GM21528 (cell line): Measurements from ENCODE around the gene PRM1.

Experiments used
- ATAC-seq: cut with Tn5 transposase; IDR thresholded peaks from one replicate; pipeline ENCODE4 v1.9.1; 2021; ENCODE audit warnings: mild to moderate bottlenecking, moderate library complexity; ENCODE audit not compliant: unreplicated experiment, low FRiP score

Gene PRM1

DNA sequence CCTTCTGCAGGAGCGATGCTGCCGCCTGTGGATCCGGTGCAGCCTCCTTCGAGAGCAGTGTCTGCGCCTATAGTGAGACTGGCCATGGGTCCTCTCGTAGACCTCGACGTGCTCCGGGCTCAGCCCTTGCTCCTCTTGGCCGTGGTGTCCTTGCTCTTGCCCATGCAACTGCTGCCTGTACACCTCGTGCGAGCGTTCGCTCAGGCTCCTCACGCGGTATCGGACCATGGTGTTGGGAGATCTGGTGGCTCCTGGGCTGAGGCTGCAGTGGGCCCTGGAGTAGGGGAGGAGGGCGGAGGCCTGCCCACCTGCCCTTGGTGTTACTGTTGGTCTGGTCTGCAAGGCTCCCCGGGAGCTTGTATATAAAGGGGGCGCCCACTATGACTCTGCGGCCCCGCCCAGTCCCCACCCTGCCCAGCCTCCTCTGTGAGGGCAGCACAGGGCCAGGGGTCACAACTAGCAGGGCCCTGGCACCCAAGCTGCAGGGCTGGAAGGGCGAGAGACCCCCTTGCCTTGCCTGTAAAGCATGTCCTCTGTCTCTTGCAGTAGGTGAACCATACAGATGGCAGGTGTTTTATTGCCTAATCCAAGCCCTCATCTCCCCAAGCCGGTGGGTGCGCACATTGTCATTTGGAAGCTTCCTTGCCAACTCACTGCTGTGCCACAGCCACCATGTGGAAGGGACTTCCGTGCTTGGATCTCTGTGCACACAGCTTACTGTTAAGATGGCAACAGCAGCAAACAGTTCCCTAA lies 4.8 kb downstream of the PRM1 start, which contains the start of gene PRM2:
Gene PRM2 (minus strand): TSS at position 338 of the 753 bp plus-strand sequence. CDS start 110 bp downstream, at position 228.
- no peak for ATAC-seq

DNA sequence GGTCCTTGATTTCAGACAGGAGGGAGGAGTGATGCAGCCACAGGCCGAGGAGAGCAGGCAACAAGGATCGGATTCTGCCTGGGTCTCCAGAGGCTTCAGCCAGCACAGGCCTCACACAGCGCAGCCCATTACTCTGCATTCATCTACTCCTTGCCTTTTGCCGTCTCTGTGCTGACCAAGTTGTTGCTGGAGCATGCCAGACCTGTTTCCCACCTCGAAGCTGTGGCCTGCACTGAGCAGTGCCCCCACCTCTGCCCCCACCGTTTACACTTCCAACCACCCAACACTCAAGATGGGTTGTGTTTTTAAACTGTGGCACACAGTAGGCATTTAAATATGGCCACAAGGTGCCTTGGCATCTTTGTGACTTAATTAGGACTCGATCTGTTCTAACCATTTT lies 6.2 kb downstream of the PRM1 start:
- no peak for ATAC-seq

DNA sequence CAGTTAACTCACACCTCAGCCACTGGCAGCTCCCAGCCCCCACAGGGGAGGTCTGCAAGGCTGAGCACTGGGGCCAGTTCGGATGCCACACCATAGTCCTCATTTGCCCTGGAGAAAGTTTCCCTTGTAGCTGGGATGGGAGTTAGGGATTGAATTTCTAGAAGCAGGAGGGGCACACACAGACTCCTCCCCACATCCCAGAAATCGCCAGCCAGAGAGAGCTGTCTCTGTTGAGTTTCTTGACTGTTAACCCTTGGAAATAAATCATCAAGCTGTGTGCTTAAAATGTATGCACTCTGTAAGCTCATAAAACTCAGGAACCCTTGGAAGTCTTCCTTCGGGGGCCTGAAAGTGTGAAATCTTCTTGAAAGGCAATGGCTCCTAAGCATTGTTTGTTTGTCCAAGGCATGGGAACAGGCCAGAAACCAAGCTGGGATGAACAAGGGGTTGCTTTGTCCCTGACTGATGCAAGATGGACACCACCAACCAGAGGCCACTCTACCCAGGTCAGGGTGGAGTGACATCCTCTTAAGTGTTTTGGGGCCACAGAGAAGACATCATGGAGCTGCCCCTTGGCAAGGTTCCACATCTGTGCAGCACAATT lies 7.3 kb downstream of the PRM1 start:
- ATAC-seq, result no peak

DNA sequence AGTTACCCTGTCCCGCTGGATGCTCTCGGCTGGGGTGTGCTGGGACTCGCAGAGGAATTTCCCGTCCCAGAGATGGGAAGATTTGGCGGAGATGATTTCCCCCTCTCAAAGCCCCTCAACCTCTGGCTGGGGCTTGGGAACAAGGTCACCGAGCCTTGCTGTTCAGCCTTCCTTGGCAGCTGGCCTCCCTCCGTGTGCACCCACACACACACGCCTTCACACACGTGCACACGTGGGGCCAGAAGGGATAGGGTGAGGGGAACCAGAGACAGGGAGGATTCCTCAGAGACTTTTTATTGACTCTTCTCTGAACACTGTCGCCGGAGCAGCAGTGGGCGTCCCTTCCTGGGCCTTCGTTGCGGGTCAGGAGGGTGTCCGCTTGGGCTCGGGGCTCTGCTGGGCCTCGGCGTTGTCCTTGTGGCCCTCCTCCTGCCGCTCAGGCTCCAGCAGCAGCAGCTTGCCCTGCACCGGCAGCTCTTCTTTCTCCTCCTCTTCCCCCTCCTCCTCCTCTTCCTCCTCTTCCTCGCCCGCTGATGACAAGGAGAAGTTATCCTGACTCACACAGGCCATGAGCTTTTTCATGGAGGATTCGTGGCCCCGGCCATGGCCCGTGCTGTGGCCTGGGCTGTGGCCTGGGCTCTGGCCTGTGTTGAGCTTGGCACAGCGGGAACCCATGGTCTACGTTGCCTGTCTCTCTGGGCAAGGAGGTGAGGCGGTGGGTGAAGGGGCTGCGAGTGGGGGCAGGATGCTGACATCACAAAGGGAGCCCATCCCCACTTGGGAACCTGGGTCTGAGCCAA lies 8.0 kb downstream of the PRM1 start, which contains the start of gene PRM3:
Gene PRM3 (minus strand): TSS at position 709 of the 800 bp plus-strand sequence. CDS start 34 bp downstream, at position 675.
- ATAC-seq, result no peak

DNA sequence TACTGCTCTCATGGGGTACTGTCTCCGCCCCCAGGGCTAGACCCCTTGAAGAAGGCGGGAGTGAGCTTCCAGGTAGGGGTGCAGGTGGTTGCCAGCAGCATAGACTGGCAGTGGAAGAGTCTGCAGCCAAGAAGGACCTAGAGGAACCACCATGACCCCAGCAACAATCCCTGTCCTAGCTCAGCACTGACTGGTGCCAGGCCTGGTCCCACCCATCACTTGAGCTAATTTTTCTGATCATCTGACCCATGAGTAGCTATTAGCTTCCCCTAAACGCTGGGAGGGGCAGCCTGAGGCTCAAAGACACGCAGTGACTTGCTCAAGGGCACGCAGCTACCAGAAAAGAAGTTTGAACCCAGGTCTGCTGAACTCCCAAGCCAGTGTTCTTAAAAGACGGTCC lies 8.6 kb downstream of the PRM1 start:
- no peak for ATAC-seq

DNA sequence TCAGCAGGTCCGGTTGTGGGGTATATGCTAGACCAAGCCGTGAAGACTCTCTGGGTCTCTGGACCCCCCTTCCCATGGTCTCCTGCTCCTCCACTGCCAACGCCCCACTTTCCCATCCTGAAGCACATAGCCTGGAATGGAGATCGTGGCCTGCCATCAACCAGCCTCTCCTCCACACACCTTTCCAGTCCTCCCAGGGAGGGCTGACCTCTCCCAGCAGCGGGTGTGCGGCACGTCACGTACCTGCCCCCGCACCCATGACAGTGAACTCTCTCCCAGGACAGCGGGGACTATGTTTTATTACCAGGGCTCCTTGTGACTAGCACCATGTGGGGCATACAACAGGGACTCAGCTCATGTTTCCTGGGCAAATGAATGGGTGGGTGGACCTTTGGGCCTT lies 9.5 kb downstream of the PRM1 start:
- no peak for ATAC-seq

DNA sequence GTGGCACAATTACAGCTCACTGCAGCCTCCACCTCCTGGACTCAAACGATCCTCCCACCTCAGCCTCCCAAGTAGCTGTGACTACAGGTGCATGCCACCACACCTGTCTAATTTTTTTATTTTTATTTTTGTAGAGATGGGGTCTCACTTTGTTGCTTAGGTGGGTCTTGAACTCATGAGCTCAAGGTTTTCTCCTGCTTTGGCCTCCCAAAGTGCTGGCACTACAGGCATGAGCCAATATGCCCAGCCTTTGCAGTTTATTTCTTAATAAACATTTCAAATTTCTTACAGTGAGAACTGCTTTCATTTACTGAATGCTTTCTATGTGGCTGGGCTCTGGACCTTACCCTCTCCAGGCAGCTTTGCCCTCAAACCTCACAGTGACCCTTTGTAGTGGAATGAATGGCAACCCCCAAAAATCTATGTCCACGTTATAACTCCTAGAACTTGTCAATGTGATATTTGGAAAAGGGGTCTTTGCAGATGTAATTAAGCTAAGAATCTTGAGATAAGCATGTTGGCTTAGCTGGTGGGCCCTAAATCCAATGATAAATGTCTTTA lies 10.4 kb downstream of the PRM1 start:
- no peak for ATAC-seq

DNA sequence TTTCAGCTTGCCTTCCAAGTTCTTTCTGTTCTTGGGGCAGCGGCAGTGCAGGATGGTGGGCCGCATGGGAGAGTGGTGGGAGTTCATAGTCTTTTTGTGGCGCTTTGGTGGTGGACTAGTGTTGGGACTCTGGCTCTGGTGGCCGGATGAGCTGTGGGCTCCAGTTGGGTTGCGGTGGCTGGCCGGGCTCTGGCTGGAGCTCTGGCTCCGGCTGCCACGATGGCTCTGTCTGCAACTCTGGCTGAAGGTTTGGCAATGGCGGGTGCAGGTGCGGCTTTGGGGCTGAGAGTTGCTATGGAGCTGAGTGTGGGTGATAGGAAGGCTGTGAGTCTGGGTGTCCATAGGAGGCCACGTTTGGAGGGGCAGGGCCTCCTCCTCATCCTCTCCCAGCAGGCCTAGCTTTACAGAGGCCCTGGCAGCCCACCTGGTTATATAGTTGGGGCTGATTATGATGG lies 12.2 kb downstream of the PRM1 start, which contains the start of gene TNP2:
Gene TNP2 (minus strand): TSS at position 405 of the 455 bp plus-strand sequence. CDS start 63 bp downstream, at position 342.
- no peak for ATAC-seq

DNA sequence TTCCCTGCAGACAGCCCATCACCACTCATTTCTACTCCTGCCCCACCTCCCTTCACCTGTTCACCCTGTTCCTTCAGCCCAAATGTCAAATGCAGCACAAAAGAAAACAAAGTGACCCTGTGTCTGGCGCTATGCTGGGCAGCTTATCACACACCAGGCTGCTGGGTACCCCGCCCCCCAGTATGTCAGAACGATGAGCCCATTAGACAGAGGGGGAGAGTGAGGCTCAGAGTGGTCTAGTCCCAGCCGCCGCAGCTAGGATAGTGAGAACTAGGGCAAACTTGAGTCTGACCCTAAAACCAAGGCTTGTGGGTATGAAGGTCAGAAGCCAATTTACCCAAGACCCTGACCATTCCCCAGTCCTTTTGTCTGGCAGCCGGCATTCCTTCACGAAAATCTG lies 16.0 kb downstream of the PRM1 start:
- ATAC-seq, result no peak

DNA sequence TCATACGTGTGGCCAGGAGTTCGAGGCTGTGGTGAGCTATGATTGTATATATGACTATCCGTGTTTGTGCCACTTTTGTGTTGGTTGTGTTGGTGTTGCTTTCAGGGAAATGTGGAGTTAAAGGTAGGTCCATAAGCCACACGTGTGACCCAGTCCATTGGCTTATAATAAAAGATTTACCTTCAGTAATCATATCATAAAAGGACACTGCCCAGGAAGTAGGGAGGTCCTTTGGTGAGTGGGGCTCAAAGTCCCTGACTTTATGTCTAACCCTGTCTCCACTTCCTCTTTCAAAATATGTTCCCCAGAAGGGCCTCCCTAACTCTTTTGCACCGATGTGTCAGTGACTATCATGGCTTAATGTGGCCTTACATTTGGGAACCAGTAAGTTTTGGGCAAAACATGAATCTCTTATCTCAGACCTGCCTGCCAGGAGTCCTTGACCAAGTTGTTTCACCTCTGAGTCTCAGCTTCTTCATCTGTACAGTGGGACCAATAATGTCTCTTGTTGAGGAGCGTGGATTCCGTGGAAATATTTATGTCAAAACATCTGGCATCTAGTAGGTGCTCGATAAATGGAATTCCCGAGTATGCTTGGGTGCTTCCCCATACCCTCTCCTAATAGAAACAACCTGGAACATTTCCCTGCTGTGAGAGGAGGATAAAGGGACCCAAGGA lies 16.8 kb downstream of the PRM1 start:
- no peak for ATAC-seq

DNA sequence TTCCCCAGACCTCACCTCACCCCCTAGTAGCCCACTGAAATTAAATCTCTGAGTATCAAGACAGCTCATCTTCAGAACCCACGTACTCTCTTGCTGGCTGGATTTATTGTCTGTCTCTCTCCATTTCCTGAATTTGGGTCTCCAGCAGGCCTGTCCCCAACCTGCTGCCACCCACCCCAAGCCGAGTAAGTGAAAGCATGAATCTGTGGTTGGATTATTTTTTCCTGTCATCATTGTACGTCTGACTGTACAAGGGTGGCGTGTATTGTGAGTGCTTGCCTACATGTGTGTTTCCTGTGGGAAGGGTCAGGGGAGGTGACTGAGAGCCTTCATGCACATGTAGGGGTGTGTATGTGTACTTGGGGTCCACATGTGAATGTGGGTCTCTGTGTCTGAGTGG lies 17.4 kb downstream of the PRM1 start:
- no peak for ATAC-seq

DNA sequence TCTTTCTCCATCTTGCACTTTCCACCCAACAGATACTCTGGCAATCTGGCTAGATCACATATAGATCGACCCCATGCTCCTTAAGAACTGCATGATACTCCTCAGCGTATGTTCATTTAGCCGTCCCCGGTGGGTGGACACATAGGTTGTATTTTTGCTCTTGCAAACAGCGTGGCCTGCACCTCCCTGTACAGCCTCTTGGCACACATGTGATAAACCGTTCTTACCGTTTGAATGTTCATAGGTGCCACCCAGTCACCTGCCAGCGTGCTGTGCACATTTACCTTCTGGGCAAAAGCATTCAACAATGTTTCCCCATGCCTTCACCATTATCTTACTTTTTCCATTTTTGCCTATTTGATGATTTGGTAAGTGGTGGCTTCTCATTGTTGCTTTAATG lies 18.2 kb downstream of the PRM1 start:
- no peak for ATAC-seq

DNA sequence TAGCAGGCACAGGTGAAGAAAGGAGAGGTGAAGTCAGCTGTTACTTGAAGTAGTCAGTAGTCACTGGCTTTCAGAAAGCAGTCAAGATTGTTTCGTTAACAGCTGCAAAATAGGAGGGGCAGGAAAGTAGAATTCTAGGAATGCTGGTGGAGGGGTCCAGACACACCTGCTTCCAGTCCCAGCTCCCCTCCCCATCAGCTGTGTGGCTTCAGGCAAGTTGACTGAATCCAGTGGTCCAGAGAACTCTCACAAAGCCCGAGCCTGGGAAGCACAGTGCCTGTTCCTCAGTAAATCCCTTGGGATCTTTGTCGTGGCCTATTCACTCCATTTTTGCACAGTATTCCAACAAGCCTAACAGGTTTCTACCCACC lies 20.5 kb downstream of the PRM1 start:
- no peak for ATAC-seq

DNA sequence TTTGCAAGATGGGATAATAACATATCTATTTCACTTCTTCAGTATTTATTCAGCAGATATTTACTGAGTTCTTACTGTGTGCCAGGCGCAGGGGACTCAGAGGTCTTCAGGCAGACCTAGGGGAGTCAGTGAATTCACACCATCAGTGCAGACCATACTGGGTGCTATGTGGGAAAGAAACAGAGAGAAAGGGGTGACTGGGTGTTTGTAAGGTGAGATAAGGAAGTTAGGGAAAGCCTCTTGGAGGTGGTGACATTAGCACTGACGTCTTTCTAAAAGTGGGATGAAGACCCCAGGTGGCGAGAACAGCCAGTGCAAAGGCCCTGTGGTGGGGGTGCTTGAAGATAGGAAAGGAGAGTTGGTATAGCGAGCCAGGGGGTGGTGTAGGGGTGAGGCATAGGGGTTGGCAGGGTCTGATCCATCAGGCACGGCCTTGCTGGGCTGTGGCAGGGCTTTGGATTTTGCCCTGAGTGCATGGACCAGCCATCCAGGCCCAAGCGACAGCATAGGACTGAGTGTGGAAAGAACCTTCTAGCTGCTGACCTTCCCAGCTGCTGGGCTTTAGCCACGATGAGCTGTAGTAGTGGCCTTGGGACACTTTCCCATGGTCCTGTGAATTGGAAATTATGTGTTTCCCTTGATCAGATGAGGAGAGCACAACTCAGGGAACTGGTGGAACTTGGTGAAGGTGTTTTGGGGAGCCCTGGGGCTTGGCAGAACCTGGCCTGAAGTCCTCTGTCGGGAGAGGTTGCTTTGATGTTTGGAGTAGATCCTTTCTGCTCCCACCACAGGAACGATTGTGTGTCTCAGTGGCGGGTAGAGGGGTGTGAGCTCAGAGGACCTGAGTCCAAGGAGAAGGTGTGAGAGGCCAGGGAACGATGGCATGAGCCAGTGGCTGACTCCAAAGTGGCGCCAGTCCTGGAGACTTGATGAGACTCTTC lies 21.2 kb downstream of the PRM1 start:
- no peak for ATAC-seq

DNA sequence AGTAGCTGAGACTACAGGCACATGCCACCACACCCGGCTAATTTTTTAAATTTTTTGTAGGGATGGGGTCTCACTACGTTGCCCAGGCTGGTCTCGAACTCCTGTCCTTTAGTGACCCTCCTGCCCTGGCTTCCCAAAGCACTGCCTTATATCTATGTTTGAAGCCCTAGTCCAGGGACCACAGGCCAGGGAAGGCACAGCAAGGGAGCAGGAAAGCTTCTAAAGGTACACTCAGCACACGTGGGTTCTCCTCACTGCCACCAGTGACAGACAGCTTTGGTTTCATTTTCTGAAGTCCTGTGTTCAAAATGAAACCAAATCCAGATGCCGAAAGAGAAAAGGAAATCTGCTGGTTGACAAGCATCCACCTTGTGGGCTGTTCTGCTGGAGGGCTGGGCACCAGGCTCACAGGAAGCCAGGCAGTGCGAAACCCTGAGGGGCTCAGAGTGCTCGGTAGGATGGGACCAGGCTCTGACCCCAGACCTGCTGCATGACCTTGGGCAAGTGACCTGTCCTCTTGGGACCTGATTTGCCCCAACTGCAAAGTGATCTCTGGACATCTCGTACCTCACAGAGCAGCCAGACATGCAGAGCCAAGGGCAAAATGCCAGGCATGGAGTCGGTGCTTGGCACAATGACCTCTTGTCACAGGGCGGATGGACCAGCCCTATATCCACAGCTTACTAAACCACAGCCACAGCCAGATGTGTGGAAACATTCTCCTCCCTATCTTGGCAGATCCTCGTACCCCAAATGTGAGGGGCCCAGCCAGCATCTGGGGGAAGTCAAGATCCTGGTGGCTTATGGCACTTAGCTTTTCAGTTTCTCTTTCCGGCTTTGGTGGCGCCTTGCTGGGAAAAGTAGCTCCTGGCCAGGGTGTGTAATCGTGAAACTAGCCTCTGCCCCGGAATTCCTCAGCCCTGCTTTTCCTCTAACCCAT lies 22.3 kb downstream of the PRM1 start:
- no peak for ATAC-seq

DNA sequence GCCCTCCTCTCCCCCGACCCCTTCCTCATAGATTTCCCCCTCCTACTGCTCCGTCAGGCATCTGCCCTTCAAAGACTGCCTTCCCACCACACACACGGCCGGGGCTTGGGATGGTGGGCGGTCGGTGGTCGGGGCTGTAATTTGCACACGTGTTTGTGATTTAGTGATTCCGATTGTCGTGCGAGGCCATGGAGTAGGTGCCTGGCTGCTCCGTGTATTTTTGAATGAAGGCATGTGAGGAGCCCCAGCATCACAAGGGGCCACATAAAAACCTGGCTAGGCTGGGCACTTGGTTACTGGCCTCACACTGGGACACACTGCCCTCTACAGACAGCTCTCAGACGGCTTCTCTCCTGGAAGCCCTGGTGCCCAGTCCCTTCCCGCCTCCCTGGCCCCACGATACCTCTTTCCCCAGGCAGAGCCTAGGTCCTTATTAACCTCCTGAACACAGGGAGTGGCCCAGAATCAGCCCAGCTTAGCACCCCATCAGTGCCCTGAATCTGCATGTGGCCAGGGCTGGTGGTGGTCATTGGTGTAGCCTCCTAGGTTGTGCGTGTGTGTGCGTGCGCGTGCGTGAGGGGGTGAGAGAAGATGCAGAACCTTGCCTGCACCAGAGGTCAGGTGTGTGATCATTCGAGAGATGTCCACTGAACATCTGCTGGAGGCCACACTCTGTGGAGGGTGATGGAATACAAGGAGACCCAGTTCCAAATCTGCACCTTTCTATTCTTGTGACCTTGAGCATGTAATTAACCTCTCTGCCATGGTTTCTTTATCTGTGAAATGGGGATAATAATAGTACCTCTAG lies 23.8 kb downstream of the PRM1 start:
- no peak for ATAC-seq

DNA sequence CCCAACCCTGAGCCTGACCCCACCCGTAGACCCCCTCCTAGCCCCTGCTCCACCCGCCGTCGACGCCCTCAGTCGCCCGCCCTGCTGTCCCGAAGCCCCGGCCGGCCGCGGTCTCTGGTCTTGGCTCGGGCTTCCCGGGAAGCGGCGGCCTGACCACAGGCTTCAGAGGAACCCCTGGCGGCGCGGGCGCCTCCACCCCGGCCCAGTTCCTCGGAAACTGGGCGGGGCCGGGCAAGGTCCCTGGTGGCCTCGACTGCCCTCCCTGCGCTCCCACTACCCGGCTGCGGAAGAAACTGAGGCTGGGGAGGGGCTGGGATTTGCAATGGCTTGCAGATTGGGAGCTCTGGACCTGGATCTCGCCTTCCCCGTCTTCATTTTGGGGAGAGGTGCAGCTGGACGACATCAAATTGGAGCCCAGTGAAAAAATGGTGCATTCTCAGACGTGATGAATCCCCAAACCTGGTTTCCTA lies 24.4 kb downstream of the PRM1 start:
- no peak for ATAC-seq
